ENCODE data around the gene CFAP251. TPM values are rescaled to one million over a fixed set of nuclear protein-coding genes. Genes with fewer than 3 reads are reported as not detected.

The CFAP251 gene
- total RNA-seq, 4 donors from 2014 or later = 0.49 to 4.9 (median 0.61) TPM

DNA sequence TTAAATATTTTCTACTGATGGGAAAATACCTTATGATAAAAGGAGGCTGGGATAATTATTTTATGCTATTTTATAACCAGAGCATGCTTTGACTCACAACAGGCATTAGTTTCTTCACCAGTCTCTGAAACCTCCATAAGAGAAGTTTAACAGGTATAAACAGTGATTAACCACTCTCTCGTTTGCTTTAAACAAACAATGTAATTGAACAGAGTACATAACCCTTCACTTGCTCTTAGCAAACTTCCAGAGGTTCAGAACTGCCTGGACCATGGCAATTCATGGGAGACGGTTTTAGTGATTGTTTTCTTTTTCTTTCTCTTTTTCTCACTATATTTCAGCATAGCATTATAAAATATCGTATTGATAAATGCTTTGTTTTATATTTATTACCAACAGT is 35.3 kb downstream of the CFAP251 start:
- H3K36me3 ChIP-seq = no peaks in the 10 kb centered on the region
- H3K4me1 ChIP-seq = no peaks in the 10 kb centered on the region
- no peak for ATAC-seq
- no peak overlapping the region for H3K27ac ChIP-seq
- intact Hi-C loops (cut with DNase I; ENCODE audit: low total_unique reads) (loop anchor here (2.0 to 5.0 kb wide), 2 partner anchors 73 to 1336 kb away; no protein-coding TSS in a partner anchor), in situ Hi-C loops (cut with MboI; ENCODE audit: low sequenced_read_pairs in 4 of 4) (no loop called here)
- no peaks in the 10 kb centered on the region for H3K9me3 ChIP-seq
- H3K27me3 ChIP-seq = no peaks in the 10 kb centered on the region
- TF ChIP-seq, protein P1, sequence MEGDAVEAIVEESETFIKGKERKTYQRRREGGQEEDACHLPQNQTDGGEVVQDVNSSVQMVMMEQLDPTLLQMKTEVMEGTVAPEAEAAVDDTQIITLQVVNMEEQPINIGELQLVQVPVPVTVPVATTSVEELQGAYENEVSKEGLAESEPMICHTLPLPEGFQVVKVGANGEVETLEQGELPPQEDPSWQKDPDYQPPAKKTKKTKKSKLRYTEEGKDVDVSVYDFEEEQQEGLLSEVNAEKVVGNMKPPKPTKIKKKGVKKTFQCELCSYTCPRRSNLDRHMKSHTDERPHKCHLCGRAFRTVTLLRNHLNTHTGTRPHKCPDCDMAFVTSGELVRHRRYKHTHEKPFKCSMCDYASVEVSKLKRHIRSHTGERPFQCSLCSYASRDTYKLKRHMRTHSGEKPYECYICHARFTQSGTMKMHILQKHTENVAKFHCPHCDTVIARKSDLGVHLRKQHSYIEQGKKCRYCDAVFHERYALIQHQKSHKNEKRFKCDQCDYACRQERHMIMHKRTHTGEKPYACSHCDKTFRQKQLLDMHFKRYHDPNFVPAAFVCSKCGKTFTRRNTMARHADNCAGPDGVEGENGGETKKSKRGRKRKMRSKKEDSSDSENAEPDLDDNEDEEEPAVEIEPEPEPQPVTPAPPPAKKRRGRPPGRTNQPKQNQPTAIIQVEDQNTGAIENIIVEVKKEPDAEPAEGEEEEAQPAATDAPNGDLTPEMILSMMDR (IDR thresholded peaks at IDR 0.05 in 4 of 5, conservative IDR thresholded peaks at IDR 0.05 in 1 of 5) = no peak
- no peak for TF ChIP-seq POLR2A (IDR thresholded peaks at IDR 0.05)
- no peak for DNase-seq
- H3K4me3 ChIP-seq = no peak overlapping the region

DNA sequence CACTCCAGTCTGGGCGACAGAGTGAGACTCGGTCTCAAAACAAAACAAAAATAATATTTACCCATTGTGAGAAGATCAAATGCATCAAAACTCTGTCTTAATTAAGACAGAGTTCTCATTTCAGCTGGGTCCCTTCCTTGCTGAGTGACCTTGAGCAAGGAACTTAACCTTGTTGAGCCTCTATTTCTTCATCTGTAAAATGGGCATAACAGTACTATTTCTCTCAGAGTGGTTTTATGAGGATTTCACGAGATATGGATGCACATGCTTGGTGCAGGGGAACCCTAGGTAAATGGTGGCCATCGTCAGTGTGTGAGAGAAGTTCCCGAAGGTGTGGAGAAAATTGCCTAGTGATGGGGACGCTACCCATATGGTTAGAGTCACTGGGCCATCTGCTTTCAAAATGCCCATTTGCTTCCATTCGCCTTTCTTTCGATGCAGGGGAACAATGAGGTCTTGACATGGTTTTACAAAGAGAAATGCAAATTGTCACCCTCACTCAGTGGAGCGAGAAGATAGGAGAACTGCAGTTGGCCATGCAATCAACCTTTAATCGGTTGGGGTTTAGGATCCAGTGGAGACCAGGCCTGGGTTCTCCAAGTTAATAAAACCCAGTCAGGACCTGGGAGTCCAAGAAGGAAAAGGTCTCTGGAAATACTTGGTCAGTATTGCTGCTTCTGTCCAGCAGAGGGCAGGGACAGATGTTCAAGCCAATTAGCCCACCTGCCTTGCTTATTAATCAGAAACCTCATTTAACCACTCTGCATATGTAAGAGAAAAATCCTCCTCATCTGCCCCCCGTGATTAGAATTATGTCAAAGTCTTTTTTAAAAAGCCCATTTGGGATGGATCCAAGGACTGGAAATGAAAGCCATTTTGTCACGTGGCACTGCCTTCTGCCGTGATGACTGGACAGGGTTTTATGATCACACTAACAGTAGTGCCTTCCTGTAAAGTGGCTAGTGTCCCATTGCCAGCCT is 37.2 kb downstream of the CFAP251 start:
- Histone ChIP-seq H3K9me3 (no peaks in the 10 kb centered on the region), H3K36me3 (no peaks in the 10 kb centered on the region), H3K4me3 (no peak overlapping the region), H3K27ac (no peak overlapping the region), H3K27me3 (no peaks in the 10 kb centered on the region), H3K4me1 (no peaks in the 10 kb centered on the region)
- TF ChIP-seq, protein P1 (IDR thresholded peaks at IDR 0.05 in 4 of 5, conservative IDR thresholded peaks at IDR 0.05 in 1 of 5) = peak in 4 of 5 experiments; percentile 3 to 57 (median 37)
- no peak for TF ChIP-seq POLR2A (IDR thresholded peaks at IDR 0.05)
- DNase-seq (no peak), ATAC-seq (peak in 1 of 2 donors; percentile 27)
- in situ Hi-C loops (cut with MboI; ENCODE audit: low sequenced_read_pairs in 4 of 4) (no loop called here), intact Hi-C loops (cut with DNase I; ENCODE audit: low total_unique reads) (loop anchor here (2.0 kb wide), 1 partner anchor 71 kb away; no protein-coding TSS in a partner anchor)

DNA sequence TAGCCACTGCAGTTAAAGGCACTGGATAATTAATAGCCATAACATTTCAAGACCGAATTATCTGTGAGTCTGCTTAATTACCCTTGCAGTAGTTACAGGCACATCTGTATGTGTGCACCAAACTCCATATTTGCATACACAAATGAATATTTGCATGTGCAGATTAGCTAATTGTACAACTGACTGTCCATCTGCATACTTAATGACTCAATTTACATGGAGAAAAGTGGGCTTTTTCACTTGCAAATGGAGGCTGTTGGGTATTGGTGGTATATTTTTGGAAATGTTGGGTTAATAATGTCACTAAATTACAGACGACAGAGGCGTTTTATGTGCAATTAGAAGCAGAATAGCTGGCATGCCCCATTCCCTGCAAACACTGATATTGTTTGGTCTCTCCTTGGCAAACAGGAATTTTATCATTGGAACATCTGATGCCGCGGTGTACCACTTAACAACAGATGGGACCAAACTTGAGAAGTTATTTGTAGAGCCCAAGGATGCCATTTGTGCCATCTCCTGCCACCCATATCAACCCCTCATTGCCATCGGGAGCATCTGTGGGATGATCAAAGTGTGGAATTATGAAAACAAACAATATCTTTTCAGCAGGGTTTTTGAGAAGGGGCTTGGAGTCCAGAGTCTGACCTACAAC is 39.6 kb downstream of the CFAP251 start:
- Histone ChIP-seq H3K4me3 (no peak overlapping the region), H3K36me3 (no peaks in the 10 kb centered on the region), H3K4me1 (no peaks in the 10 kb centered on the region), H3K9me3 (no peaks in the 10 kb centered on the region), H3K27me3 (no peaks in the 10 kb centered on the region), H3K27ac (no peak overlapping the region)
- TF ChIP-seq POLR2A (IDR thresholded peaks at IDR 0.05) = no peak
- TF ChIP-seq, protein P1 (IDR thresholded peaks at IDR 0.05 in 4 of 5, conservative IDR thresholded peaks at IDR 0.05 in 1 of 5) = no peak
- in situ Hi-C loops (cut with MboI; ENCODE audit: low sequenced_read_pairs in 4 of 4) = no loop called here
- intact Hi-C loops (cut with DNase I; ENCODE audit: low total_unique reads) = no loop called here
- ATAC-seq (no peak), DNase-seq (no peak)

DNA sequence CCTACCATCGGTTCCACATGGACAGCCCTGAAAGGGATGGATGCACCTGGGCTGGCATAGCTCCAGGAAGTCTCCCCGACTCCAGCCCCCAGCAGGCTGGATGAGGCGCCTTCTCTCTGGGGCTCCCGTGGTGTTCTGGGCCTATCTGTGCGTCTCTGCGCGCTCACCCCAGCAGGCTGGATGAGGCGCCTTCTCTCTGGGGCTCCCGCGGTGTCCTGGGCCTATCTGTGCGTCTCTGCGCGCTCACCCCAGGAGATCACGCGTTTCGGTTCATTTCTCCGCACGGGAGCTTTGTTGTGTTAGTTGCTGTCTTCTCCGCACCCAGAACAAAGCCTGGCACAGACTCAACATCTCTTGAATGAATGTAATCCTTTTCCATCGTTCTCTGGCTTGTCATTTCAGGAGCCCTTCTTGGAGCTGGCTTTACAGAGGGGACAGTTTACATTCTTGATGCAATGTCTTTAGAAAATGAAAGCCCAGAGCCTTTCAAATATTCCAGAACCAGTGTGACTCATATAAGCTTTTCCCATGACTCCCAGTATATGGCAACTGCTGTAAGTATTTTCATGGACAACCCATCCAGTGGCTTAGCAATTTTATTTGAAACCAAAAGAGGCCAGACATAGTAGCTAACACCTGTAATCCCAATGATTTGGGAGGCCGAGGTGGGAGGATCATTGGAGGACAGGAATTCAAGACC is 40.3 kb downstream of the CFAP251 start:
- no peaks in the 10 kb centered on the region for H3K36me3 ChIP-seq
- H3K27ac ChIP-seq = no peak overlapping the region
- H3K4me3 ChIP-seq = no peak overlapping the region
- TF ChIP-seq, protein P1 (IDR thresholded peaks at IDR 0.05 in 4 of 5, conservative IDR thresholded peaks at IDR 0.05 in 1 of 5) = no peak
- TF ChIP-seq POLR2A (IDR thresholded peaks at IDR 0.05) = no peak
- in situ Hi-C loops (cut with MboI; ENCODE audit: low sequenced_read_pairs in 4 of 4) = no loop called here
- DNase-seq = no peak
- no peaks in the 10 kb centered on the region for H3K9me3 ChIP-seq
- H3K4me1 ChIP-seq = no peaks in the 10 kb centered on the region
- ATAC-seq = no peak
- intact Hi-C loops (cut with DNase I; ENCODE audit: low total_unique reads) = no loop called here
- H3K27me3 ChIP-seq = no peaks in the 10 kb centered on the region

All from gastrocnemius medialis (tissue), 4 donors.